Ovary (tissue), 9 donors: ENCODE measurements around the gene CHRM4. TPM values are rescaled to one million over a fixed set of nuclear protein-coding genes. Genes with fewer than 3 reads are reported as not detected.
A peak's percentile ranks its signal among the peaks of the same experiment; 100 is the strongest.

Experiments
- DNase-seq, 5 donors: peaks; one replicate each; pipeline ENCODE4 v3.0.0-alpha.2; 2019 to 2020
- H3K27ac ChIP-seq, 2 donors: fragments of 200-600 bp; one replicate each; pipeline versions ENCODE4 v1.5.1 to v1.8.0; 2019 to 2022
- H3K27me3 ChIP-seq: fragments of 200-600 bp; one replicate; pipeline ENCODE4 v1.8.0; 2022
- H3K36me3 ChIP-seq: fragments of 200-600 bp; sonication (generic); one replicate; pipeline ENCODE4 v1.5.1; 2019
- H3K4me1 ChIP-seq: one replicate; pipeline ENCODE4 v1.8.1; 2013; ENCODE audit warnings: mild to moderate bottlenecking, moderate library complexity; ENCODE audit not compliant: insufficient read depth
- H3K4me3 ChIP-seq: fragments of 200-600 bp; sonication (generic); one replicate; pipeline ENCODE4 v1.5.1; 2017
- H3K9me3 ChIP-seq, 2 donors: fragments of 200-600 bp in 1 of 2; sonication (generic) in 1 of 2; one replicate each; pipeline versions ENCODE4 v1.5.1 to v1.8.1; 2013 to 2019; ENCODE audit warnings: mild to moderate bottlenecking in 1 of 2, moderate library complexity in 1 of 2
- CTCF ChIP-seq, 3 donors: fragments of 450-650 bp in 2 of 3; fragments of 200-600 bp in 1 of 3; IDR thresholded peaks; one replicate each; pipeline versions ENCODE4 v1.5.1 to v1.8.0; 2016 to 2022; ENCODE audit warnings: antibody characterized with exemption in 3 of 3, mild to moderate bottlenecking in 1 of 3
- EP300 ChIP-seq: sonication (generic); formaldehyde crosslinking; IDR thresholded peaks from one replicate; pipeline ENCODE4 v1.6.1; 2017; ENCODE audit warnings: antibody characterized with exemption
- POLR2A ChIP-seq: fragments of 450-650 bp; IDR thresholded peaks from one replicate; pipeline ENCODE4 v1.6.1; 2017; ENCODE audit warnings: antibody characterized with exemption, mild to moderate bottlenecking, moderate library complexity
- WGBS, 3 donors: extraction: QIAGEN DNeasy Blood & Tissue Kit in 1 of 3; methylation state at CpG; one replicate each; pipeline versions ENCODE4 v1.1.5 to v1.1.7; 2013 to 2017; 5-methylcytosine and 5-hydroxymethylcytosine counted together
- intact Hi-C, 4 donors: fragments of 100-400 bp; cut with DNase I; formaldehyde crosslinking; loops; one replicate each; pipeline versions ENCODE4 v1.11.0 to v1.15.1; 2022 to 2023
- polyA plus RNA-seq, 2 donors: library from polyadenylated mRNA; stranded (reverse); fragments of 200-250 nt in 1 of 2; fragments of 350-450 nt in 1 of 2; fragmentation: Illumina TruSeq in 1 of 2; extraction: RNeasy Lipid Tissue Mini Kit (QIAGEN cat#74804) in 1 of 2; gene quantifications; one replicate each; pipeline ENCODE4 v1.2.3, GENCODE V29; 2013 to 2014
- total RNA-seq, 7 donors: library from RNA; depleted of rRNA in 2 of 7; stranded (reverse); fragments of >200 nt in 2 of 7; fragmentation: NEBNext Ultra II Directional in 3 of 7; extraction: Animal tissue kit (Norgen Biotek cat#: 25700) in 3 of 7; gene quantifications; one replicate each; pipeline versions ENCODE4 v1.1.0 to v1.2.4, GENCODE V29; 2016 to 2023
- donor health status: DM: no; HTN: no; CAD: no; lungs with moderate emphysema.
- donor health status: DM: no; HTN: no; CAD: no.
- donor health status: Bipolar disorder and iron deficiency.
- donor health status: DM: yes; HTN: yes; CAD: no.
- donor health status: DM: no; HTN: no; CAD: no.
- donor health status: DM: yes; HTN: yes; CAD: no.

Gene CHRM4
- total and polyA plus RNA-seq, 9 donors: 0.16 to 0.42 (median 0.21) TPM; not detected in 3

- intact Hi-C loops: no loop called here
- H3K4me3 ChIP-seq: no peak overlapping the region
- WGBS, 3 donors: 85 to 89% (median 88%) methylated on average over 7 of the region's 7 CpGs
Measured at GRCh38 chr11:46356924-46357482, 34.6 kb downstream of the CHRM4 start.

GRCh38 chr11:46353698-46354097 is 37.9 kb downstream of the CHRM4 start:
- no peak overlapping the region for H3K27ac ChIP-seq
- intact Hi-C loops: no loop called here
- TF ChIP-seq EP300 (no peak), POLR2A (no peak), CTCF (IDR thresholded peaks at IDR 0.05) (no peak)
- H3K27me3 ChIP-seq: no peaks in the 10 kb centered on the region
- H3K36me3 ChIP-seq: no peaks in the 10 kb centered on the region
- no peak overlapping the region for H3K4me3 ChIP-seq
- 23 to 45% (median 37%) methylated on average over 9 of the region's 9 CpGs for WGBS, 3 donors
- H3K4me1 ChIP-seq: peaks cover 16% of the 10 kb centered on the region
- DNase-seq: no peak
- H3K9me3 ChIP-seq: no peaks in the 10 kb centered on the region

More at GRCh38 chr11:46356924-46357482, 34.6 kb downstream of the CHRM4 start:
- Histone ChIP-seq H3K36me3 (no peaks in the 10 kb centered on the region), H3K27me3 (no peaks in the 10 kb centered on the region), H3K4me1 (peaks cover 18% of the 10 kb centered on the region), H3K9me3 (no peaks in the 10 kb centered on the region), H3K27ac (no peak overlapping the region)
- TF ChIP-seq EP300 (no peak), POLR2A (no peak), CTCF (IDR thresholded peaks at IDR 0.05) (no peak)
- DNase-seq: no peak

- Histone ChIP-seq H3K27me3 (no peaks in the 10 kb centered on the region), H3K36me3 (no peaks in the 10 kb centered on the region), H3K9me3 (no peaks in the 10 kb centered on the region), H3K27ac (no peak overlapping the region), H3K4me1 (peaks cover 24% of the 10 kb centered on the region), H3K4me3 (no peak overlapping the region)
- 33 to 43% (median 39%) methylated on average over 24 to 33 of the region's 33 CpGs for WGBS, 3 donors
- intact Hi-C loops: no loop called here
- DNase-seq: peak in 3 of 5 donors; percentile 55 to 71 (median 69)
- TF ChIP-seq CTCF (IDR thresholded peaks at IDR 0.05) (peak; percentile 38 to 60 (median 55)), POLR2A (no peak)
Measured at GRCh38 chr11:46352063-46352841, 39.3 kb downstream of the CHRM4 start.

- DNase-seq: no peak
- Histone ChIP-seq H3K9me3 (no peaks in the 10 kb centered on the region), H3K27ac (no peak overlapping the region), H3K4me1 (peaks cover 28% of the 10 kb centered on the region), H3K27me3 (no peaks in the 10 kb centered on the region), H3K36me3 (no peaks in the 10 kb centered on the region), H3K4me3 (no peak overlapping the region)
- intact Hi-C loops: no loop called here
- TF ChIP-seq POLR2A: no peak
- TF ChIP-seq EP300: no peak
- TF ChIP-seq CTCF (IDR thresholded peaks at IDR 0.05): no peak
- WGBS, 3 donors: 52 to 67% (median 53%) methylated on average over 5 of the region's 5 CpGs
Measured at GRCh38 chr11:46351606-46352005, 40.0 kb downstream of the CHRM4 start.
